CD4-positive, alpha-beta T cell (primary cell): ENCODE measurements around the gene PLEKHF1. TPM values are rescaled to one million over a fixed set of nuclear protein-coding genes. Genes with fewer than 3 reads are reported as not detected.
"Not testable (repeated sequence)": the region's sequence is repeated elsewhere in the genome, so short reads cannot be mapped to it uniquely, and the experiment has no call there.

Experiments
- ATAC-seq: fragments of 200-7000 bp; cut with Tn5 transposase; one replicate; pipeline ENCODE4 v1.10.0; 2022; ENCODE audit warnings: mild to moderate bottlenecking; ENCODE audit not compliant: poor library complexity
- CTCF ChIA-PET: fragments of 350-600 bp; sonication (Branson Sonifier 250); formaldehyde crosslinking; loops from one replicate; lab custom pipeline; 2021; ENCODE audit warnings: antibody characterized with exemption, inconsistent platforms; lab: Charles Lee
- POLR2A ChIA-PET: fragments of 350-600 bp; sonication (Branson Sonifier 250); formaldehyde crosslinking; loops from one replicate; lab custom pipeline; 2021; ENCODE audit warnings: antibody characterized with exemption, inconsistent platforms; lab: Charles Lee
- DNase-seq, 14 experiments: peaks; one replicate each; pipeline ENCODE4 v3.0.0-alpha.2; 2013 to 2020; ENCODE audit warnings: mixed read lengths in 2 of 14
- H3K27ac ChIP-seq, 2 donors: one replicate each; pipeline versions ENCODE4 v1.5.1 to v1.7.0; 2013; ENCODE audit warnings: low read length in 2 of 2, low read depth in 1 of 2, mild to moderate bottlenecking in 1 of 2
- H3K27me3 ChIP-seq, 2 experiments: 1 replicate in 1 of 2; 2 replicates in 1 of 2; pipeline versions ENCODE4 v1.6.1 to v1.7.0; 2013; ENCODE audit warnings: low read length in 2 of 2, control low read depth in 1 of 2, mild to moderate bottlenecking in 1 of 2, moderate library complexity in 1 of 2; ENCODE audit not compliant: insufficient read depth in 2 of 2, control insufficient read depth in 1 of 2
- H3K36me3 ChIP-seq: one replicate; pipeline ENCODE4 v1.6.1; 2013; ENCODE audit warnings: low read length, control low read depth; ENCODE audit not compliant: insufficient read depth
- H3K4me1 ChIP-seq: one replicate; pipeline ENCODE4 v1.6.1; 2013; ENCODE audit warnings: low read length, control low read depth; ENCODE audit not compliant: insufficient read depth
- H3K4me3 ChIP-seq: one replicate; pipeline ENCODE4 v1.5.1; 2013; ENCODE audit warnings: mild to moderate bottlenecking, low read length, moderate library complexity
- H3K9me3 ChIP-seq, 2 experiments: 1 replicate in 1 of 2; 2 replicates in 1 of 2; pipeline versions ENCODE4 v1.6.1 to v1.7.0; 2013; ENCODE audit warnings: low read length in 2 of 2, mild to moderate bottlenecking in 2 of 2, control low read depth in 1 of 2, moderate library complexity in 1 of 2; ENCODE audit not compliant: control insufficient read depth in 1 of 2, insufficient read depth in 1 of 2
- H3K27ac Mint-ChIP-seq: one replicate; pipeline ENCODE4 v1.8.0; 2020; ENCODE audit warnings: mixed read lengths
- H3K27me3 Mint-ChIP-seq: one replicate; pipeline ENCODE4 v1.8.0; 2021; ENCODE audit warnings: mixed read lengths
- H3K36me3 Mint-ChIP-seq: one replicate; pipeline ENCODE4 v1.8.0; 2021; ENCODE audit warnings: low read depth, mixed read lengths
- H3K4me1 Mint-ChIP-seq: one replicate; pipeline ENCODE4 v1.8.0; 2021; ENCODE audit warnings: low read depth, mixed read lengths
- H3K4me3 Mint-ChIP-seq: one replicate; pipeline ENCODE4 v1.8.0; 2020; ENCODE audit warnings: mild to moderate bottlenecking, mixed read lengths
- H3K9me3 Mint-ChIP-seq: one replicate; pipeline ENCODE4 v1.8.0; 2020; ENCODE audit warnings: mixed read lengths
- CTCF ChIP-seq: fragments of 200-600 bp; IDR thresholded peaks from one replicate; pipeline ENCODE4 v1.8.0; 2022; ENCODE audit warnings: antibody characterized with exemption, mild to moderate bottlenecking
- intact Hi-C, 2 experiments: fragments of 100-400 bp; cut with DNase I in 1 of 2; cut with micrococcal nuclease in 1 of 2; formaldehyde crosslinking; loops; one replicate each; pipeline versions ENCODE4 v1.15.1 to v1.9.0; 2023 to 2025; cut with DNase I, micrococcal nuclease
- total RNA-seq, 174 experiments: library from RNA in 2 of 174; stranded (reverse) in 2 of 174; gene quantifications; one replicate each; pipeline ENCODE4 v1.2.3 and lab custom pipeline; 2021 to 2026

Gene PLEKHF1
- total RNA-seq, 2 experiments from 2014 or later, result 37.5 to 41.0 TPM

- Histone ChIP-seq H3K36me3 (peaks cover 26% of the 10 kb centered on the region), H3K27me3 (no peaks in the 10 kb centered on the region), H3K27ac (peak overlapping the region; percentile 85 to 86), H3K4me1 (peaks cover 85% of the 10 kb centered on the region), H3K4me3 (no peak overlapping the region), H3K9me3 (no peaks in the 10 kb centered on the region)
- intact Hi-C loops, result loop anchor here in 1 of 2 experiments (5.0 kb wide), 1 partner anchor 172 kb away; no protein-coding TSS in a partner anchor
- H3K4me1 Mint-ChIP-seq, result peaks cover 76% of the 10 kb centered on the region
- H3K9me3 Mint-ChIP-seq, result no peaks in the 10 kb centered on the region
- POLR2A ChIA-PET, result interaction anchor here (5.5 kb wide), 1 partner anchor 44 kb away, joined by 102 read pairs; the partner anchor contains the start of gene C19orf12
- H3K27me3 Mint-ChIP-seq, result no peaks in the 10 kb centered on the region
- TF ChIP-seq CTCF, result no peak
- ATAC-seq (no peak), DNase-seq (no peak)
- peak overlapping the region; percentile 98 for H3K27ac Mint-ChIP-seq
- peak overlapping the region; percentile 68 for H3K4me3 Mint-ChIP-seq
- H3K36me3 Mint-ChIP-seq, result peaks cover 60% of the 10 kb centered on the region
- CTCF ChIA-PET, result no interaction called here
Observed at GRCh38 chr19:29670255-29670654, 5.0 kb downstream of the PLEKHF1 start.

GRCh38 chr19:29671026-29671392, 5.7 kb downstream of the PLEKHF1 start:
- peak overlapping the region; percentile 30 for H3K4me3 ChIP-seq
- H3K27ac Mint-ChIP-seq, result peak overlapping the region; percentile 98
- H3K4me1 Mint-ChIP-seq, result peaks cover 84% of the 10 kb centered on the region
- H3K4me3 Mint-ChIP-seq, result peak overlapping the region; percentile 68
- peaks cover 66% of the 10 kb centered on the region for H3K36me3 Mint-ChIP-seq
- ChIA-PET POLR2A (interaction anchor here (0.7 to 5.5 kb wide), 9 partner anchors 8 to 174 kb away, joined by 3 to 107 read pairs (median 21); partner anchors contain the start of genes C19orf12, PLEKHF1 and POP4), CTCF (interaction anchor here (1.0 to 3.2 kb wide), 6 partner anchors 9 to 65 kb away, joined by 3 to 37 read pairs (median 4); partner anchors contain the start of genes C19orf12 and POP4)
- not testable (repeated sequence) for DNase-seq, H3K27me3 Mint-ChIP-seq, H3K9me3 ChIP-seq, H3K27me3 ChIP-seq, ATAC-seq, H3K9me3 Mint-ChIP-seq
- H3K4me1 ChIP-seq, result peaks cover 92% of the 10 kb centered on the region
- peak overlapping the region; percentile 78 to 86 for H3K27ac ChIP-seq
- peaks cover 33% of the 10 kb centered on the region for H3K36me3 ChIP-seq
- intact Hi-C loops, result loop anchor here in 1 of 2 experiments (5.0 kb wide), 1 partner anchor 171 kb away; no protein-coding TSS in a partner anchor

GRCh38 chr19:29671393-29672160, 6.3 kb downstream of the PLEKHF1 start:
- ChIA-PET CTCF (interaction anchor here (0.7 to 3.2 kb wide), 10 partner anchors 8 to 69 kb away, joined by 3 to 37 read pairs (median 3); partner anchors contain the start of genes C19orf12 and POP4), POLR2A (interaction anchor here (0.7 to 5.5 kb wide), 13 partner anchors 8 to 271 kb away, joined by 3 to 107 read pairs (median 12); partner anchors contain the start of genes C19orf12, PLEKHF1, POP4 and URI1)
- Mint-ChIP-seq H3K27ac (peak overlapping the region; percentile 98), H3K36me3 (peaks cover 69% of the 10 kb centered on the region), H3K4me3 (peak overlapping the region; percentile 68), H3K27me3 (no peaks in the 10 kb centered on the region), H3K4me1 (peaks cover 88% of the 10 kb centered on the region), H3K9me3 (no peaks in the 10 kb centered on the region)
- ATAC-seq, result peak; percentile 63
- peak; percentile 73 to 94 (median 89) for DNase-seq
- H3K9me3 ChIP-seq, result no peaks in the 10 kb centered on the region
- intact Hi-C loops, result loop anchor here (2.0 to 5.0 kb wide), 3 partner anchors 43 to 171 kb away; partner anchors contain the start of gene C19orf12 (in 1 of the 2)
- peak overlapping the region; percentile 30 for H3K4me3 ChIP-seq
- no peaks in the 10 kb centered on the region for H3K27me3 ChIP-seq
- H3K4me1 ChIP-seq, result peaks cover 98% of the 10 kb centered on the region
- peaks cover 38% of the 10 kb centered on the region for H3K36me3 ChIP-seq
- TF ChIP-seq CTCF, result peak; percentile 56
- peak overlapping the region; percentile 78 to 86 for H3K27ac ChIP-seq
